Fibroblast of skin of left quadriceps (primary cell): ENCODE results near the gene HOXD12.

Source experiments
- DNase-seq, 2 experiments: peaks; one replicate each; pipeline ENCODE4 v3.0.0-alpha.2; 2013; ENCODE audit warnings: low read depth in 2 of 2

The HOXD12 gene

GRCh38 chr2:176080540-176081375, 18.8 kb upstream of the HOXD12 start:
- DNase-seq, result no peak

GRCh38 chr2:176081376-176081836, 18.2 kb upstream of the HOXD12 start:
- no peak for DNase-seq

- no peak for DNase-seq
Observed at GRCh38 chr2:176081837-176082524, 17.6 kb upstream of the HOXD12 start.

GRCh38 chr2:176082525-176082823, 17.1 kb upstream of the HOXD12 start:
- no peak for DNase-seq

GRCh38 chr2:176082824-176083751, 16.5 kb upstream of the HOXD12 start:
- no peak for DNase-seq

- no peak for DNase-seq
Observed at GRCh38 chr2:176083796-176084261, 15.8 kb upstream of the HOXD12 start, which contains the start of gene EVX2. Gene EVX2, minus strand, starts transcription at chr2:176083962. Its CDS starts 186 bp downstream, at chr2:176083776.

GRCh38 chr2:176084611-176085119, 14.9 kb upstream of the HOXD12 start:
- no peak for DNase-seq

- DNase-seq, result no peak
Observed at GRCh38 chr2:176085120-176085788, 14.3 kb upstream of the HOXD12 start.

- DNase-seq, result no peak
Observed at GRCh38 chr2:176085861-176086771, 13.5 kb upstream of the HOXD12 start.

- DNase-seq, result no peak
Observed at GRCh38 chr2:176087330-176088047, 12.1 kb upstream of the HOXD12 start.

GRCh38 chr2:176088048-176088936, 11.3 kb upstream of the HOXD12 start:
- no peak for DNase-seq

- no peak for DNase-seq
Observed at GRCh38 chr2:176088937-176089842, 10.4 kb upstream of the HOXD12 start.

- DNase-seq, result no peak
Observed at GRCh38 chr2:176089843-176090395, 9.7 kb upstream of the HOXD12 start.

GRCh38 chr2:176090862-176091261, 8.7 kb upstream of the HOXD12 start:
- DNase-seq, result no peak

GRCh38 chr2:176091329-176092258, 8.0 kb upstream of the HOXD12 start:
- DNase-seq, result no peak
